HepG2 (cell line): ENCODE results near the gene ACRBP. TPM values are rescaled to one million over a fixed set of nuclear protein-coding genes. Genes with fewer than 3 reads are reported as not detected.

Experiments
- ARID5B ChIP-seq: IDR thresholded peaks from 2 replicates; pipeline ENCODE4 v1.4.0; 2020; ENCODE audit warnings: mild to moderate bottlenecking, missing genetic modification reagents
- ARNTL ChIP-seq: sonication (generic); formaldehyde crosslinking; IDR thresholded peaks from 2 replicates; pipeline ENCODE4 v1.4.0; 2020; ENCODE audit warnings: mild to moderate bottlenecking, missing genetic modification reagents
- ELF3 ChIP-seq: IDR thresholded peaks from 2 replicates; pipeline ENCODE4 v1.6.1; 2016; ENCODE audit warnings: missing genetic modification reagents, missing compliant biosample characterization
- FOXJ3 ChIP-seq: sonication (generic); formaldehyde crosslinking; IDR thresholded peaks from 2 replicates; pipeline ENCODE4 v1.4.0; 2020; ENCODE audit warnings: missing genetic modification reagents, mild to moderate bottlenecking, borderline replicate concordance
- HOXD1 ChIP-seq: sonication (generic); formaldehyde crosslinking; IDR thresholded peaks from 2 replicates; pipeline ENCODE4 v1.5.0; 2020; ENCODE audit warnings: missing genetic modification reagents
- MAFK ChIP-seq, 2 experiments: IDR thresholded peaks in 1 of 2; conservative IDR thresholded peaks in 1 of 2; 2 replicates each; pipeline ENCODE4 v1.6.1; 2011; ENCODE audit warnings: improper control_type of control experiment in 2 of 2, low read length in 2 of 2
- NPAS2 ChIP-seq: sonication (generic); formaldehyde crosslinking; IDR thresholded peaks from 2 replicates; pipeline ENCODE4 v1.8.0; 2022; ENCODE audit warnings: mild to moderate bottlenecking, missing genetic modification reagents, borderline replicate concordance
- NR2F6 ChIP-seq, 2 experiments: IDR thresholded peaks; 2 replicates each; pipeline ENCODE4 v1.6.1; 2016; ENCODE audit warnings: antibody characterized with exemption in 1 of 2, mild to moderate bottlenecking in 1 of 2
- PAWR ChIP-seq: sonication (generic); formaldehyde crosslinking; IDR thresholded peaks from 2 replicates; pipeline ENCODE4 v1.4.0; 2020; ENCODE audit warnings: missing genetic modification reagents, mild to moderate bottlenecking, borderline replicate concordance
- PLRG1 ChIP-seq: fragments of 450-650 bp; conservative IDR thresholded peaks from 2 replicates; pipeline ENCODE4 v1.6.1; 2016
- RXRA ChIP-seq: sonication (generic); formaldehyde crosslinking; IDR thresholded peaks from 2 replicates; pipeline ENCODE4 v1.5.1; 2020; ENCODE audit warnings: missing genetic modification reagents
- ZBTB3 ChIP-seq: sonication (generic); formaldehyde crosslinking; IDR thresholded peaks from 2 replicates; pipeline ENCODE4 v1.4.0; 2020; ENCODE audit warnings: low read depth, mild to moderate bottlenecking, moderate library complexity, missing genetic modification reagents, borderline replicate concordance
- ZC3H13 ChIP-seq: sonication (generic); formaldehyde crosslinking; IDR thresholded peaks from 2 replicates; pipeline ENCODE4 v1.8.1; 2023; ENCODE audit warnings: mild to moderate bottlenecking, missing genetic modification reagents, moderate library complexity
- ZFP36L2 ChIP-seq: sonication (generic); formaldehyde crosslinking; IDR thresholded peaks from 2 replicates; pipeline ENCODE4 v1.4.0; 2020; ENCODE audit warnings: missing genetic modification reagents
- ZNF136 ChIP-seq: sonication (generic); formaldehyde crosslinking; IDR thresholded peaks from 2 replicates; pipeline ENCODE4 v1.8.1; 2022; ENCODE audit warnings: low read depth, mild to moderate bottlenecking, moderate library complexity, missing genetic modification reagents
- ZNF512B ChIP-seq: sonication (generic); formaldehyde crosslinking; IDR thresholded peaks from 2 replicates; pipeline ENCODE4 v1.5.1; 2020; ENCODE audit warnings: missing genetic modification reagents, mild to moderate bottlenecking, borderline replicate concordance
- ZNF546 ChIP-seq: sonication (generic); formaldehyde crosslinking; conservative IDR thresholded peaks from 2 replicates; pipeline ENCODE4 v1.8.1; 2023; ENCODE audit warnings: mild to moderate bottlenecking, missing genetic modification reagents
- ZNF615 ChIP-seq: sonication (generic); formaldehyde crosslinking; IDR thresholded peaks from 2 replicates; pipeline ENCODE4 v1.5.0; 2020; ENCODE audit warnings: mild to moderate bottlenecking, missing genetic modification reagents, borderline replicate concordance
- ZNF619 ChIP-seq: sonication (generic); formaldehyde crosslinking; IDR thresholded peaks from 2 replicates; pipeline ENCODE4 v1.4.0; 2020; ENCODE audit warnings: mild to moderate bottlenecking, missing genetic modification reagents
- polyA plus RNA-seq, 8 experiments: library from polyadenylated mRNA; depleted of rRNA in 3 of 8; stranded (reverse) in 7 of 8; unstranded in 1 of 8; fragments of >200 nt; fragmentation: Illumina TruSeq in 4 of 8; extraction: Trizol in 4 of 8; gene quantifications; 2 replicates each; pipeline versions ENCODE4 v1.2.1 to v1.2.3, GENCODE V29; 2011 to 2016; ENCODE audit warnings: low read depth in 4 of 8, missing spikeins in 1 of 8, mixed read lengths in 1 of 8; ENCODE audit not compliant: insufficient read depth in 1 of 8
- total RNA-seq, 5 experiments: library from RNA; depleted of rRNA; stranded (reverse); fragments of >200 nt; fragmentation: Illumina TruSeq; extraction: Trizol; gene quantifications; 2 replicates each; pipeline ENCODE4 v1.2.3, GENCODE V29; 2016; ENCODE audit warnings: low read depth in 1 of 5
- TF ChIP-seq, protein P1 (sequence below): sonication (generic); formaldehyde crosslinking; IDR thresholded peaks from 2 replicates; pipeline ENCODE4 v1.5.0; 2020; ENCODE audit warnings: missing genetic modification reagents
- TF ChIP-seq, protein P2 (sequence below): sonication (generic); formaldehyde crosslinking; IDR thresholded peaks from 2 replicates; pipeline ENCODE4 v1.5.0; 2020; ENCODE audit warnings: missing genetic modification reagents

ACRBP gene
- total and polyA plus RNA-seq, 2 of the 13 experiments (the other 11 are each of a cell fraction or from before 2014, with no cell fraction given): 0.46 TPM; not detected in 1

DNA sequence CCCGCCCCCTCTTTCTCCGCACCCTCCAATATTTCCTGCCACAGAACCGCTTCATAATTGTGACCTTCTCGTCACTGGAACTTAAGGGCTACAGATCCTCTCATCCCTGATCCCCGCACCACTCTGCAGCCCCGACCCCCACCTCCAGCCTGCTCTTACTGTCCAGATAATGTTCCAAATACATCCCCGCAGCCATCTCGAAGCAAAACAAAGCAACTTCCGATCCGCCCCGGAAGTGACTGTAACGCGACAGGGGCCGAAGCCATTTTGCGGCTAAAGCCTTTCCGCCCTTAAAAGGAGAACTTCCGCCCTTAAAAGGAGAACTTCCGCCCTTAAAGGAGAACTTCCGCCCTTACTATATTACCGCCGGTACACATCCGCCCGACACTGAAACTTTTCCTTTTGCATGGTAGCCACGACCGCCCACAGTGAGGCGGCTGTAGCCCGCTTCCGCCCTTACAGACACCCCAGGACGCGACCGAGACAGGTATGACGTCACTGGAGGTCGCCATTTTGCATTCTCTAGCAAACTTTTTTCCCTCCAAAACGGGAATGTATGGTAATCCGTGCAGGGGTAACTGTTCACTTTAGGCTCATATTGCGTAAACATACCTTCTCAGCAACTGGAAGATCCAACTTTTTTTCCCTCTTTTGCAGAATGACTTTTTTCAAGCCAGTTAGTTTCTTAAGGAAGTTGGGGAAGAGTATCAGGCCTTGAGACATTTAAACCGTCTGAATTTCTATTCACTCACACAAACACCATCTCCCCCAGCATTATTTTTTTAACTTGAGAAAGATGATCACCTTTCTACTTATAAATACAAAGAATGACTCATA, 15.9 kb upstream of the ACRBP start, which contains the start of gene ING4 (continued):
- TF ChIP-seq, protein P1, sequence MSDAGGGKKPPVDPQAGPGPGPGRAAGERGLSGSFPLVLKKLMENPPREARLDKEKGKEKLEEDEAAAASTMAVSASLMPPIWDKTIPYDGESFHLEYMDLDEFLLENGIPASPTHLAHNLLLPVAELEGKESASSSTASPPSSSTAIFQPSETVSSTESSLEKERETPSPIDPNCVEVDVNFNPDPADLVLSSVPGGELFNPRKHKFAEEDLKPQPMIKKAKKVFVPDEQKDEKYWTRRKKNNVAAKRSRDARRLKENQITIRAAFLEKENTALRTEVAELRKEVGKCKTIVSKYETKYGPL: 0 out of 2 replicates have a peak, but pooled peaks have one; percentile 26
- no peak for TF ChIP-seq ARNTL (CRISPR knock-in tag)
- no peak for TF ChIP-seq ZNF512B
- TF ChIP-seq, protein P2, sequence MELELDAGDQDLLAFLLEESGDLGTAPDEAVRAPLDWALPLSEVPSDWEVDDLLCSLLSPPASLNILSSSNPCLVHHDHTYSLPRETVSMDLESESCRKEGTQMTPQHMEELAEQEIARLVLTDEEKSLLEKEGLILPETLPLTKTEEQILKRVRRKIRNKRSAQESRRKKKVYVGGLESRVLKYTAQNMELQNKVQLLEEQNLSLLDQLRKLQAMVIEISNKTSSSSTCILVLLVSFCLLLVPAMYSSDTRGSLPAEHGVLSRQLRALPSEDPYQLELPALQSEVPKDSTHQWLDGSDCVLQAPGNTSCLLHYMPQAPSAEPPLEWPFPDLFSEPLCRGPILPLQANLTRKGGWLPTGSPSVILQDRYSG (CRISPR knock-in tag): no peak
- TF ChIP-seq ZC3H13 (CRISPR knock-in tag): peak; percentile 69; the same call in 1 of the 2 replicates
- TF ChIP-seq PAWR (CRISPR knock-in tag): no peak
- TF ChIP-seq MAFK (conservative IDR thresholded peaks at IDR 0.05 in 1 of 2, IDR thresholded peaks at IDR 0.05 in 1 of 2; ENCODE audit: low read length in 2 of 2): no peak
- no peak for TF ChIP-seq NR2F6 (IDR thresholded peaks at IDR 0.05)
- TF ChIP-seq NR2F6 (CRISPR knock-in tag; IDR thresholded peaks at IDR 0.05): no peak
- peak; percentile 79; the same call in 1 of the 2 replicates for TF ChIP-seq ELF3 (CRISPR knock-in tag)
- TF ChIP-seq ZNF546: no peak
- TF ChIP-seq ARID5B (CRISPR knock-in tag): peak; percentile 36; the same call in 1 of the 2 replicates
- 0 out of 2 replicates have a peak, but pooled peaks have one; percentile 45 for TF ChIP-seq RXRA (CRISPR knock-in tag)
- peak; percentile 98 for TF ChIP-seq ZNF615 (CRISPR knock-in tag)
- no peak for TF ChIP-seq PLRG1
- TF ChIP-seq HOXD1 (CRISPR knock-in tag): no peak
- TF ChIP-seq FOXJ3 (CRISPR knock-in tag): peak; percentile 37; the same call in 1 of the 2 replicates
- no peak for TF ChIP-seq ZFP36L2 (CRISPR knock-in tag)
- TF ChIP-seq ZNF619 (CRISPR knock-in tag): no peak
- peak; percentile 68; the same call in 1 of the 2 replicates for TF ChIP-seq ZNF136 (CRISPR knock-in tag)
- TF ChIP-seq NPAS2: no peak
- no peak for TF ChIP-seq ZBTB3 (CRISPR knock-in tag)
